Measurements from ENCODE around the gene LAMA4. TPM values are rescaled to one million over a fixed set of nuclear protein-coding genes. Genes with fewer than 3 reads are reported as not detected.

The LAMA4 gene
- total and polyA plus RNA-seq, 4 experiments from 2014 or later, result not detected

DNA sequence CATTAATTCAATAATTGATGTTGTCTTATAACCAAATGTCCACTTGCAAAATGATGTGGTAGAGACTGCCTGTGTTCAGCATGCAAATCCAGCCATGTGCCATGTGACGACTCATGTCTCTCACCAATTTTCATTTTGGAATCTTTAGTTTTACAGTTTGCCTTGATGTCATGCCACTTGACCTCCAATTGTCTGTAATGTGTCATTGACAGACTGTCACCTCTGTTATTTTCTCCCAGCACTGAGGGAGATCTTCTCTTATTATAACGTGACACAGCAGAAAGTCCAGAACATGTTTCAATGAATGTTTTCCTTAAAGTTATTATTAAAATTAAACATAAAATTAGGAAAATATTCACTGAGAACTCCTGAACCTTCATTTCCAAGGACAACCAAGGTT is 56.7 kb downstream of the LAMA4 start:
- ChIA-PET POLR2A (ENCODE audit: partially characterized antibody) (no interaction called here), CTCF (ENCODE audit: partially characterized antibody) (interaction anchor here (0.9 kb wide), 1 partner anchor 10 kb away, joined by 3 read pairs; no protein-coding TSS in a partner anchor)
- Mint-ChIP-seq H3K4me3 (no peak overlapping the region), H3K4me1 (no peaks in the 10 kb centered on the region), H3K9me3 (peaks cover 0 to 9% (median 5%) of the 10 kb centered on the region in 8 donors), H3K27me3 (peaks cover 11 to 13% of the 10 kb centered on the region in 2 donors), H3K27ac (peak overlapping the region in 1 of 7 donors; percentile 45), H3K36me3 (no peaks in the 10 kb centered on the region)
- intact Hi-C loops (cut with micrococcal nuclease), result no loop called here
- Histone ChIP-seq H3K27ac (ENCODE audit: low read depth, low read length) (no peak overlapping the region), H3K36me3 (ENCODE audit: insufficient read depth, low read length) (no peaks in the 10 kb centered on the region), H3K27me3 (ENCODE audit: insufficient read depth, low read length) (no peaks in the 10 kb centered on the region), H3K9me3 (ENCODE audit: control insufficient read depth in 1 of 2, low read length in 2 of 2) (no peaks in the 10 kb centered on the region), H3K4me3 (ENCODE audit: low read length in 2 of 2) (no peak overlapping the region), H3K4me1 (ENCODE audit: insufficient read depth, low read length) (no peaks in the 10 kb centered on the region)
- DNase-seq, result no peak

DNA sequence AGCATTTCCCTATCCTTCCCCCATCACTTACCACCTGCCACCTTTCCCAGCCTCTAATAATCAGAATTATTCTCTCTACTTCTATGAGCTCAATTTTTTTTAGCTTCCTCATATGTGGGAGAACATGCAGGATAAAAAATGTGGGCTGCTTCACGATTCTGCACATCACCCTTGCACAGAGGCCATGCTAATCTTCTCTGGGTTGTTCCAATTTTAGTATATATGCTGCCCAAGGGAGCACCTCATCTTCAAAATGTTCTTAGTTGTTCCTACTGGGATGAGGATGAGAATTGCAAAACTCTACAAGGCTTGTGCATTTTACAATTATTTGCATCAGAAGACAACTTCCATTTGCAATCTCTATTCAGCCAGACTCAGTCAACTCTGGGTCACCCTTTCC is 58.1 kb downstream of the LAMA4 start:
- Mint-ChIP-seq H3K4me3 (no peak overlapping the region), H3K9me3 (peaks cover 0 to 9% (median 5%) of the 10 kb centered on the region in 8 donors), H3K4me1 (no peaks in the 10 kb centered on the region), H3K27me3 (peaks cover 11 to 13% of the 10 kb centered on the region in 2 donors), H3K36me3 (no peaks in the 10 kb centered on the region), H3K27ac (no peak overlapping the region)
- intact Hi-C loops (cut with micrococcal nuclease), result no loop called here
- DNase-seq, result no peak
- ChIA-PET POLR2A (ENCODE audit: partially characterized antibody) (no interaction called here), CTCF (ENCODE audit: partially characterized antibody) (interaction anchor here (1.0 kb wide), 2 partner anchors 16 to 1711 kb away, joined by 3 to 5 read pairs; no protein-coding TSS in a partner anchor)
- no peaks in the 10 kb centered on the region for H3K4me1 ChIP-seq (ENCODE audit: insufficient read depth, low read length)
- no peak overlapping the region for H3K27ac ChIP-seq (ENCODE audit: low read depth, low read length)
- H3K4me3 ChIP-seq (ENCODE audit: low read length in 2 of 2), result no peak overlapping the region
- no peaks in the 10 kb centered on the region for H3K27me3 ChIP-seq (ENCODE audit: insufficient read depth, low read length)
- H3K36me3 ChIP-seq (ENCODE audit: insufficient read depth, low read length), result no peaks in the 10 kb centered on the region
- H3K9me3 ChIP-seq (ENCODE audit: control insufficient read depth in 1 of 2, low read length in 2 of 2), result no peaks in the 10 kb centered on the region

DNA sequence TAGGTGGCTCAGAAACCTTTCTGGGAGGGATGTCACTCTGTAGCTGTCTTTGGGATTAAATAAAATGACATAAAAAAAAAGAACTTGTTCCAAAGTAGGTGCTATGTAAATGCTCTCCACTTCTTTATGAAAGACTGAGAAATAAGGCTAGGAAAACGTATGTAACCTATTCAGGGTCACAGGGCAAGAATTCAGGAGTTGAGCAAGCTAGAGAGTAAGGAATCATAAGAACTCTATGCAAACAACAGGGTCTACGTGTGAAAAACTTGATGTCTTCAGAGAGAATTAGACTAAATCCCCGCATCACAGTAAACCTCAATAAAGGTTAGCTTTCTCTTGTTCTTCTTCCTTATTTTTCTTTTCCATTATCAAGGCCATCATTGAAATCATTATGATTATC is 59.2 kb downstream of the LAMA4 start:
- Histone ChIP-seq H3K36me3 (ENCODE audit: insufficient read depth, low read length) (no peaks in the 10 kb centered on the region), H3K4me3 (ENCODE audit: low read length in 2 of 2) (no peak overlapping the region), H3K27ac (ENCODE audit: low read depth, low read length) (no peak overlapping the region), H3K27me3 (ENCODE audit: insufficient read depth, low read length) (no peaks in the 10 kb centered on the region), H3K4me1 (ENCODE audit: insufficient read depth, low read length) (no peaks in the 10 kb centered on the region), H3K9me3 (ENCODE audit: control insufficient read depth in 1 of 2, low read length in 2 of 2) (no peaks in the 10 kb centered on the region)
- no peak overlapping the region for H3K4me3 Mint-ChIP-seq
- DNase-seq, result no peak
- peaks cover 11 to 13% of the 10 kb centered on the region in 2 donors for H3K27me3 Mint-ChIP-seq
- intact Hi-C loops (cut with micrococcal nuclease), result no loop called here
- H3K27ac Mint-ChIP-seq, result no peak overlapping the region
- CTCF ChIA-PET (ENCODE audit: partially characterized antibody), result interaction anchor here (1.0 to 3.3 kb wide), 3 partner anchors 15 to 113 kb away, joined by 3 to 15 read pairs (median 5); no protein-coding TSS in a partner anchor
- peaks cover 0 to 4% (median 4%) of the 10 kb centered on the region in 8 donors for H3K9me3 Mint-ChIP-seq
- H3K4me1 Mint-ChIP-seq, result no peaks in the 10 kb centered on the region
- H3K36me3 Mint-ChIP-seq, result no peaks in the 10 kb centered on the region
- POLR2A ChIA-PET (ENCODE audit: partially characterized antibody), result no interaction called here

DNA sequence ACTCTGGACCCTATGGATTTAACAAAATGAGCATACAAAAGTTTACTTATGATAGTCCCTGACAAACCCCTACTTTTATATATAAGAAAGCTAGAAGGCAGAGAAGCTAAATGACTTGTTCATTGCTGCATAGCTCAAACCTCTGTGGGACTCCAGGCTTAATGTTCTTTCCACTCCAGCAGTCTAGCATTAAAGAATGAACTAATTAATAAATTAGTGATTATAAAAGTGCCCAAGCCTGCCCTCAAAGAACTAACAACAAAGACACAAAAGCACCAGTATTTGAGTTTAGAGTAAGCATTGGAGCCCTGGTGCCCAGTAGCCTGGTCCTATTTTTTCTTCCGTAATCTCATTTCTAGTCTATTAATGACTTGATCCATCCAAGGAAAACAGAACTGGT is 59.9 kb downstream of the LAMA4 start:
- H3K4me1 ChIP-seq (ENCODE audit: insufficient read depth, low read length), result no peaks in the 10 kb centered on the region
- H3K9me3 Mint-ChIP-seq, result no peaks in the 10 kb centered on the region
- no peaks in the 10 kb centered on the region for H3K9me3 ChIP-seq (ENCODE audit: control insufficient read depth in 1 of 2, low read length in 2 of 2)
- DNase-seq, result no peak
- intact Hi-C loops (cut with micrococcal nuclease), result no loop called here
- H3K36me3 Mint-ChIP-seq, result no peaks in the 10 kb centered on the region
- no peak overlapping the region for H3K4me3 ChIP-seq (ENCODE audit: low read length in 2 of 2)
- ChIA-PET POLR2A (ENCODE audit: partially characterized antibody) (no interaction called here), CTCF (ENCODE audit: partially characterized antibody) (interaction anchor here (3.3 kb wide), 1 partner anchor 15 kb away, joined by 15 read pairs; no protein-coding TSS in a partner anchor)
- peaks cover 13% of the 10 kb centered on the region in 2 donors for H3K27me3 Mint-ChIP-seq
- H3K27ac ChIP-seq (ENCODE audit: low read depth, low read length), result no peak overlapping the region
- no peak overlapping the region for H3K4me3 Mint-ChIP-seq
- no peaks in the 10 kb centered on the region for H3K27me3 ChIP-seq (ENCODE audit: insufficient read depth, low read length)
- no peaks in the 10 kb centered on the region for H3K36me3 ChIP-seq (ENCODE audit: insufficient read depth, low read length)
- no peak overlapping the region for H3K27ac Mint-ChIP-seq
- H3K4me1 Mint-ChIP-seq, result no peaks in the 10 kb centered on the region

DNA sequence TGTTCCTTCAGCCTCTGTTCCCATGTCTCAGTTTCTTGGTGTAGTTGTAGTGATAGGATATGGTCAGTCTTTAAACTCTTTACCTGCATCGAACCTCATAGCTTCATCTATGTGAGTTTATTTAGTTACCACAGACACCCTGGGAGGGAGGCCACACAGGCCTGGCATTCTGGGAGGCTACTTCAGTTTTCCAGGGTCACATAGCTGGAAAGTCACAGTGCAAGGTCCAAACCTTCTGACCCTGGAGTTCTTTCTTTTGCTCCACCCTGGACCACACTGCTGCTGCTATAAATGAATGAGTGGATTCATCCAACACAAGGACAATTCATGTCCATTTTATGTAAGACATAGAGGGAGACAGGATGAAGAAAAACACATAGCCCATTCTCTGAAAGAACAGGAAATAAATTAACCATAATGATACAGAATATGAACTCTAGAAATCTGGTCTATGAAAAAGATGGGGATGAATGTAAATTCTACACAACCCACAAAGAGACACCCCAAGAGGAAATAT is 60.8 kb downstream of the LAMA4 start:
- DNase-seq, result no peak
- ChIA-PET CTCF (ENCODE audit: partially characterized antibody) (interaction anchor here (3.3 kb wide), 1 partner anchor 14 kb away, joined by 15 read pairs; no protein-coding TSS in a partner anchor), POLR2A (ENCODE audit: partially characterized antibody) (no interaction called here)
- H3K9me3 ChIP-seq (ENCODE audit: control insufficient read depth in 1 of 2, low read length in 2 of 2), result no peaks in the 10 kb centered on the region
- H3K36me3 ChIP-seq (ENCODE audit: insufficient read depth, low read length), result no peaks in the 10 kb centered on the region
- H3K27me3 ChIP-seq (ENCODE audit: insufficient read depth, low read length), result no peaks in the 10 kb centered on the region
- Mint-ChIP-seq H3K27ac (no peak overlapping the region), H3K4me3 (no peak overlapping the region), H3K36me3 (no peaks in the 10 kb centered on the region), H3K4me1 (no peaks in the 10 kb centered on the region), H3K27me3 (peaks cover 10 to 13% of the 10 kb centered on the region in 2 donors), H3K9me3 (no peaks in the 10 kb centered on the region)
- H3K27ac ChIP-seq (ENCODE audit: low read depth, low read length), result no peak overlapping the region
- no peaks in the 10 kb centered on the region for H3K4me1 ChIP-seq (ENCODE audit: insufficient read depth, low read length)
- no peak overlapping the region for H3K4me3 ChIP-seq (ENCODE audit: low read length in 2 of 2)
- intact Hi-C loops (cut with micrococcal nuclease), result no loop called here

DNA sequence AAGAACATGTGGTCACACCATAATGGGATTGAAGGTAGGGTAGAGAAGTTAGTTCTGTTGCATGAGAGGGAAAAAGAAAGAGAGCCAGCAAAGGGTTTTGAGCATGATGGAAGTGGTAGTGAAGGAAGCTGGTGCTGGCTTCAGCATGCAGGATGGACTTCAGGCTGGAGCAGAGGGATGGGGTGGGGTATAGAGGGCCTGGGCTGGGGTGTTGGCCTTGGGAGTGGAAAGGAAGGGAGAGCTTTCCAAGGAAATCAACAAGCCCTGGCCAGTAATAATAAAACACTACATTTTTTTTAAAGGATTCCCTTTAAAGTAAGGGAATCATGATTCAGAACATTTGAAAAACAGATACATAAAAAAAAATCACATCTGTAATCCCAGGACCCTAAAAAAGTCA is 61.2 kb downstream of the LAMA4 start:
- Histone ChIP-seq H3K4me1 (ENCODE audit: insufficient read depth, low read length) (no peaks in the 10 kb centered on the region), H3K4me3 (ENCODE audit: low read length in 2 of 2) (no peak overlapping the region), H3K36me3 (ENCODE audit: insufficient read depth, low read length) (no peaks in the 10 kb centered on the region), H3K27ac (ENCODE audit: low read depth, low read length) (no peak overlapping the region), H3K27me3 (ENCODE audit: insufficient read depth, low read length) (no peaks in the 10 kb centered on the region), H3K9me3 (ENCODE audit: control insufficient read depth in 1 of 2, low read length in 2 of 2) (no peaks in the 10 kb centered on the region)
- ChIA-PET POLR2A (ENCODE audit: partially characterized antibody) (no interaction called here), CTCF (ENCODE audit: partially characterized antibody) (interaction anchor here (3.3 kb wide), 1 partner anchor 14 kb away, joined by 15 read pairs; no protein-coding TSS in a partner anchor)
- Mint-ChIP-seq H3K4me3 (no peak overlapping the region), H3K27me3 (peaks cover 7 to 10% of the 10 kb centered on the region in 2 donors), H3K4me1 (peaks cover 0 to under 1% (median under 1%) of the 10 kb centered on the region in 4 donors), H3K9me3 (no peaks in the 10 kb centered on the region), H3K36me3 (no peaks in the 10 kb centered on the region), H3K27ac (no peak overlapping the region)
- intact Hi-C loops (cut with micrococcal nuclease), result no loop called here
- no peak for DNase-seq

DNA sequence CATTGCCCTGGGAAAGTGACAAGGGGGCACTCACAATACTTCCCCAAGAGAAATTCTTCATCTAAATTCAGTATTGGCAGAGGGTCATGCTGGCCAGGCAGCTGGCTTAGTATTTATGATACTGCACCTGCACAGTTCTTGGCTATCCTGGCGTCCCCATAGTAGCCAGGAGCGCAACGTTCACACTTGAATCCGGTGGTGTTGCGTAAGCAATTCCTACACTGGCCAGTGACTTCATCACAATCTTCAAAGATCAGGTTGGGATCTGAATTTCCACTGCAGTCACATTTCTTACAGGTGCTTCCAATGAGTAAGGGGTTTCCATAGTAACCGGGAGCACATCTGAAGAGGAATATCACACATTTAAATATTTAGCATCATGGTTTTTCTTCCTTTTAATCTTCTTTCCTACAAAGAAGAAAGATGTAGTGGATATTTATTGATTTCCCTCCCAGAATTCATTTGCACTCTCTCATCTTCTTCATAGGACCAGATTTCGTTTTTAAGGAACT is 62.8 kb downstream of the LAMA4 start:
- DNase-seq, result no peak
- Mint-ChIP-seq H3K27me3 (peaks cover 11 to 14% of the 10 kb centered on the region in 2 donors), H3K4me3 (no peak overlapping the region), H3K36me3 (no peaks in the 10 kb centered on the region), H3K4me1 (peaks cover 0 to 5% (median 2%) of the 10 kb centered on the region in 4 donors), H3K9me3 (no peaks in the 10 kb centered on the region), H3K27ac (no peak overlapping the region)
- Histone ChIP-seq H3K36me3 (ENCODE audit: insufficient read depth, low read length) (no peaks in the 10 kb centered on the region), H3K27ac (ENCODE audit: low read depth, low read length) (no peak overlapping the region), H3K27me3 (ENCODE audit: insufficient read depth, low read length) (no peaks in the 10 kb centered on the region), H3K4me3 (ENCODE audit: low read length in 2 of 2) (no peak overlapping the region), H3K9me3 (ENCODE audit: control insufficient read depth in 1 of 2, low read length in 2 of 2) (no peaks in the 10 kb centered on the region), H3K4me1 (ENCODE audit: insufficient read depth, low read length) (no peaks in the 10 kb centered on the region)
- intact Hi-C loops (cut with micrococcal nuclease), result no loop called here
- POLR2A ChIA-PET (ENCODE audit: partially characterized antibody), result no interaction called here
- CTCF ChIA-PET (ENCODE audit: partially characterized antibody), result no interaction called here
